Neural progenitor cell (in vitro differentiated cells): Measurements from ENCODE around the gene SFMBT2.

Experiments used
- EZH2 ChIP-seq: fragments of 200-600 bp; sonication (generic); IDR thresholded peaks from 2 replicates; pipeline ENCODE4 v1.6.1; 2017; ENCODE audit warnings: antibody characterized with exemption, mild to moderate bottlenecking, moderate library complexity
- EZH2phosphoT487 ChIP-seq: fragments of 200-600 bp; sonication (generic); IDR thresholded peaks from 2 replicates; pipeline ENCODE4 v1.6.1; 2017; ENCODE audit warnings: antibody characterized with exemption
- TF ChIP-seq, protein P1 (sequence below): fragments of 200-600 bp; sonication (generic); IDR thresholded peaks from 2 replicates; pipeline ENCODE4 v1.5.1; 2017; ENCODE audit warnings: antibody characterized with exemption, mild to moderate bottlenecking

DNA sequence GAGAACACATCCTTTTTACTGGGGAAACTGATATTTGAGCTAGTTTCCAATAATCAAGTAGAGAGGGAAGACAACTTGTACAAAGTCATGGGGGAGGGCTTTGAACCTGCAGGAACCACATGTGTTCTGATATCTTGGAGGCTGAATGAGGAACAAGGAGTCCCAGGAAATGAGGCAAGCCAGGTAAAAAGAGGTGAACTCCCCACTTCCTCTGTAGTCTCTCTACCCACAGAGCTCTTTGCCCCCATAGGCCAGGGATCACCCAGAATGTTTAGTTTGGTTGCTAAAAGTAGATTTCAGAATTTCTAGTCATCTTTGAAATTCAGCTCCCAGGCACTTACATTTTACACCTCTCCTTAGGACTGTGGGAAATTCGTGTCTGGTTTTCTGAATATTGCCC lies 276.4 kb downstream of the SFMBT2 start:
- TF ChIP-seq, protein P1, sequence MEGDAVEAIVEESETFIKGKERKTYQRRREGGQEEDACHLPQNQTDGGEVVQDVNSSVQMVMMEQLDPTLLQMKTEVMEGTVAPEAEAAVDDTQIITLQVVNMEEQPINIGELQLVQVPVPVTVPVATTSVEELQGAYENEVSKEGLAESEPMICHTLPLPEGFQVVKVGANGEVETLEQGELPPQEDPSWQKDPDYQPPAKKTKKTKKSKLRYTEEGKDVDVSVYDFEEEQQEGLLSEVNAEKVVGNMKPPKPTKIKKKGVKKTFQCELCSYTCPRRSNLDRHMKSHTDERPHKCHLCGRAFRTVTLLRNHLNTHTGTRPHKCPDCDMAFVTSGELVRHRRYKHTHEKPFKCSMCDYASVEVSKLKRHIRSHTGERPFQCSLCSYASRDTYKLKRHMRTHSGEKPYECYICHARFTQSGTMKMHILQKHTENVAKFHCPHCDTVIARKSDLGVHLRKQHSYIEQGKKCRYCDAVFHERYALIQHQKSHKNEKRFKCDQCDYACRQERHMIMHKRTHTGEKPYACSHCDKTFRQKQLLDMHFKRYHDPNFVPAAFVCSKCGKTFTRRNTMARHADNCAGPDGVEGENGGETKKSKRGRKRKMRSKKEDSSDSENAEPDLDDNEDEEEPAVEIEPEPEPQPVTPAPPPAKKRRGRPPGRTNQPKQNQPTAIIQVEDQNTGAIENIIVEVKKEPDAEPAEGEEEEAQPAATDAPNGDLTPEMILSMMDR, result no peak
- TF ChIP-seq EZH2 (no peak), EZH2phosphoT487 (no peak)
